ENCODE data around the gene TMEM245. TPM values are rescaled to one million over a fixed set of nuclear protein-coding genes. Genes with fewer than 3 reads are reported as not detected.

Gene TMEM245
- total RNA-seq, 2 experiments from 2014 or later: 22.6 to 24.4 TPM

- H3K27ac Mint-ChIP-seq: no peak overlapping the region
- peaks cover 73% of the 10 kb centered on the region for H3K36me3 ChIP-seq (ENCODE audit: insufficient read depth, low read length)
- POLR2A ChIA-PET: no interaction called here
Measured at GRCh38 chr9:109046346-109046745, 73.4 kb downstream of the TMEM245 start.

GRCh38 chr9:109043578-109043977, 76.2 kb downstream of the TMEM245 start:
- TF ChIP-seq, protein P1, sequence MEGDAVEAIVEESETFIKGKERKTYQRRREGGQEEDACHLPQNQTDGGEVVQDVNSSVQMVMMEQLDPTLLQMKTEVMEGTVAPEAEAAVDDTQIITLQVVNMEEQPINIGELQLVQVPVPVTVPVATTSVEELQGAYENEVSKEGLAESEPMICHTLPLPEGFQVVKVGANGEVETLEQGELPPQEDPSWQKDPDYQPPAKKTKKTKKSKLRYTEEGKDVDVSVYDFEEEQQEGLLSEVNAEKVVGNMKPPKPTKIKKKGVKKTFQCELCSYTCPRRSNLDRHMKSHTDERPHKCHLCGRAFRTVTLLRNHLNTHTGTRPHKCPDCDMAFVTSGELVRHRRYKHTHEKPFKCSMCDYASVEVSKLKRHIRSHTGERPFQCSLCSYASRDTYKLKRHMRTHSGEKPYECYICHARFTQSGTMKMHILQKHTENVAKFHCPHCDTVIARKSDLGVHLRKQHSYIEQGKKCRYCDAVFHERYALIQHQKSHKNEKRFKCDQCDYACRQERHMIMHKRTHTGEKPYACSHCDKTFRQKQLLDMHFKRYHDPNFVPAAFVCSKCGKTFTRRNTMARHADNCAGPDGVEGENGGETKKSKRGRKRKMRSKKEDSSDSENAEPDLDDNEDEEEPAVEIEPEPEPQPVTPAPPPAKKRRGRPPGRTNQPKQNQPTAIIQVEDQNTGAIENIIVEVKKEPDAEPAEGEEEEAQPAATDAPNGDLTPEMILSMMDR (IDR thresholded peaks at IDR 0.05): no peak
- intact Hi-C loops (cut with DNase I, micrococcal nuclease): no loop called here
- Mint-ChIP-seq H3K27ac (no peak overlapping the region), H3K27me3 (no peaks in the 10 kb centered on the region), H3K4me3 (no peak overlapping the region), H3K36me3 (ENCODE audit: low read depth) (peaks cover 97% of the 10 kb centered on the region), H3K4me1 (ENCODE audit: low read depth) (no peaks in the 10 kb centered on the region), H3K9me3 (peaks cover 3% of the 10 kb centered on the region)
- no peak for ATAC-seq (ENCODE audit: poor library complexity)
- POLR2A ChIA-PET: no interaction called here
- no peak overlapping the region for H3K27ac ChIP-seq (ENCODE audit: low read depth in 1 of 2, low read length in 2 of 2)
- no peak for DNase-seq
- H3K4me1 ChIP-seq (ENCODE audit: insufficient read depth, low read length): no peaks in the 10 kb centered on the region
- no peaks in the 10 kb centered on the region for H3K27me3 ChIP-seq (ENCODE audit: control insufficient read depth in 1 of 2, insufficient read depth in 2 of 2, low read length in 2 of 2)
- peaks cover 75% of the 10 kb centered on the region for H3K36me3 ChIP-seq (ENCODE audit: insufficient read depth, low read length)
- H3K4me3 ChIP-seq (ENCODE audit: low read length): no peak overlapping the region
- H3K9me3 ChIP-seq (ENCODE audit: control insufficient read depth in 1 of 2, insufficient read depth in 1 of 2, low read length in 2 of 2): no peaks in the 10 kb centered on the region
- CTCF ChIA-PET: no interaction called here

More at GRCh38 chr9:109046346-109046745, 73.4 kb downstream of the TMEM245 start:
- DNase-seq: no peak
- Mint-ChIP-seq H3K36me3 (ENCODE audit: low read depth) (peaks cover 97% of the 10 kb centered on the region), H3K4me1 (ENCODE audit: low read depth) (no peaks in the 10 kb centered on the region), H3K9me3 (peaks cover 3% of the 10 kb centered on the region), H3K4me3 (no peak overlapping the region), H3K27me3 (no peaks in the 10 kb centered on the region)
- intact Hi-C loops (cut with DNase I, micrococcal nuclease): loop anchor here in 1 of 2 experiments (5.0 kb wide), 1 partner anchor 41 kb away; no protein-coding TSS in a partner anchor
- no peak overlapping the region for H3K4me3 ChIP-seq (ENCODE audit: low read length)
- ATAC-seq (ENCODE audit: poor library complexity): no peak
- no peaks in the 10 kb centered on the region for H3K27me3 ChIP-seq (ENCODE audit: control insufficient read depth in 1 of 2, insufficient read depth in 2 of 2, low read length in 2 of 2)
- TF ChIP-seq, protein P1 (IDR thresholded peaks at IDR 0.05): no peak
- no peaks in the 10 kb centered on the region for H3K4me1 ChIP-seq (ENCODE audit: insufficient read depth, low read length)
- no peak overlapping the region for H3K27ac ChIP-seq (ENCODE audit: low read depth in 1 of 2, low read length in 2 of 2)
- CTCF ChIA-PET: interaction anchor here (1.0 kb wide), 1 partner anchor 19 kb away, joined by 3 read pairs; no protein-coding TSS in a partner anchor
- H3K9me3 ChIP-seq (ENCODE audit: control insufficient read depth in 1 of 2, insufficient read depth in 1 of 2, low read length in 2 of 2): no peaks in the 10 kb centered on the region

- no peaks in the 10 kb centered on the region for H3K4me1 ChIP-seq (ENCODE audit: insufficient read depth, low read length)
- intact Hi-C loops (cut with DNase I, micrococcal nuclease): no loop called here
- no peaks in the 10 kb centered on the region for H3K27me3 ChIP-seq (ENCODE audit: control insufficient read depth in 1 of 2, insufficient read depth in 2 of 2, low read length in 2 of 2)
- Mint-ChIP-seq H3K9me3 (peaks cover 3% of the 10 kb centered on the region), H3K4me3 (no peak overlapping the region), H3K36me3 (ENCODE audit: low read depth) (peaks cover 97% of the 10 kb centered on the region), H3K27me3 (no peaks in the 10 kb centered on the region), H3K27ac (no peak overlapping the region), H3K4me1 (ENCODE audit: low read depth) (no peaks in the 10 kb centered on the region)
- H3K4me3 ChIP-seq (ENCODE audit: low read length): no peak overlapping the region
- TF ChIP-seq, protein P1 (IDR thresholded peaks at IDR 0.05): no peak
- CTCF ChIA-PET: interaction anchor here (0.6 kb wide), 1 partner anchor 82 kb away, joined by 4 read pairs; no protein-coding TSS in a partner anchor
- DNase-seq: no peak
- POLR2A ChIA-PET: no interaction called here
- no peak overlapping the region for H3K27ac ChIP-seq (ENCODE audit: low read depth in 1 of 2, low read length in 2 of 2)
- ATAC-seq (ENCODE audit: poor library complexity): no peak
- peaks cover 73% of the 10 kb centered on the region for H3K36me3 ChIP-seq (ENCODE audit: insufficient read depth, low read length)
- no peaks in the 10 kb centered on the region for H3K9me3 ChIP-seq (ENCODE audit: control insufficient read depth in 1 of 2, insufficient read depth in 1 of 2, low read length in 2 of 2)
Measured at GRCh38 chr9:109040571-109040970, 79.2 kb downstream of the TMEM245 start.
